AG04450 (cell line): ENCODE results near the gene ERP27. TPM values are rescaled to one million over a fixed set of nuclear protein-coding genes. Genes with fewer than 3 reads are reported as not detected.

Experiments used
- CTCF ChIA-PET: fragments of 300-600, 350-600 bp; formaldehyde crosslinking; extraction: SDS; loops from one replicate; lab custom pipeline; 2022; ENCODE audit warnings: antibody characterized with exemption, inconsistent platforms; lab: Charles Lee
- POLR2A ChIA-PET: fragments of 350-600 bp; formaldehyde crosslinking; extraction: SDS; loops from one replicate; lab custom pipeline; 2021; ENCODE audit warnings: antibody characterized with exemption, inconsistent platforms; lab: Yijun Ruan, JAX
- DNase-seq: peaks from one replicate; pipeline ENCODE4 v3.0.0-alpha.2; 2011; ENCODE audit warnings: low read depth, low spot score
- H3K27ac ChIP-seq: one replicate; pipeline ENCODE4 v1.5.1; 2012; ENCODE audit warnings: low read depth, low read length, control low read depth
- H3K27me3 ChIP-seq: one replicate; pipeline ENCODE4 v1.6.0; 2012; ENCODE audit warnings: low read length; ENCODE audit not compliant: control insufficient read depth, insufficient read depth
- H3K4me3 ChIP-seq: 2 replicates; pipeline ENCODE4 v1.5.1; 2011; ENCODE audit warnings: mild to moderate bottlenecking, low read depth, low read length, control low read depth
- H3K9me3 ChIP-seq: 2 replicates; pipeline ENCODE4 v1.5.1; 2012; ENCODE audit warnings: low read length; ENCODE audit not compliant: control insufficient read depth, insufficient read depth
- CTCF ChIP-seq: IDR thresholded peaks from 2 replicates; pipeline ENCODE4 v1.5.1; 2011; ENCODE audit warnings: low read depth, low read length, control low read depth, inconsistent platforms
- polyA minus RNA-seq: library from RNA; depleted of rRNA, polyadenylated mRNA; stranded (reverse); fragments of >200 nt; gene quantifications from 2 replicates; pipeline ENCODE4 v1.2.3, GENCODE V29; 2011; rRNA and poly(A)+ RNA removed
- polyA plus RNA-seq: library from polyadenylated mRNA; depleted of rRNA; stranded (reverse); fragments of >200 nt; gene quantifications from 2 replicates; pipeline ENCODE4 v1.2.3, GENCODE V29; 2011; rRNA removed

Gene ERP27
- polyA plus RNA-seq (not detected in 2 replicates), polyA minus RNA-seq (not detected in 2 replicates)

DNA sequence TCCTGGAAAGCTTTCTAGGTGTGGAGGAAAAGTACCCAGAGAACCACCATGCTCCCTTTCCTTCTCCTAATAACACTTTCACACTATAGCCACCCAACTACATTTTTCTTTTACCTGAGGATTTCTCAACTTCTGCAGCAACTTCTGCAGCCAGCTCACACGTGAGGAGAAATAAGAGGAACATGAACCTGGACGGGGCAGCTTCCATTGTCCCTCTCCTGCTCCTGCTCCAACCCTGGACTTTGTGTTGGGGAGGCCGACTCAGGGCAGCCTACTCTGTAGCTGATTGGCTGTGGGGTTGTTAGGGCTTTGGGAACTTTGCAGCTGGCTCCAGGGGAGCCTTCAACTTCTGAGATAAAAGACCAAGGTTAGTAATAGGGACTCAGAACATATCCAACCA is at the start of gene ERP27:
Gene ERP27 (minus strand): TSS at position 237 of the 400 bp plus-strand sequence. CDS start 29 bp downstream, at position 208.
- no peak for TF ChIP-seq CTCF
- ChIA-PET POLR2A (no interaction called here), CTCF (no interaction called here)
- no peak within 1 kb of the TSS for H3K4me3 ChIP-seq
- no peaks in the 10 kb centered on the region for H3K9me3 ChIP-seq
- H3K27ac ChIP-seq: no peak within 1 kb of the TSS
- no peaks in the 10 kb centered on the region for H3K27me3 ChIP-seq
- DNase-seq: no peak

- H3K9me3 ChIP-seq: no peaks in the 10 kb centered on the region
- DNase-seq: no peak
- ChIA-PET POLR2A (no interaction called here), CTCF (no interaction called here)
- H3K27me3 ChIP-seq: no peaks in the 10 kb centered on the region
- no peak for TF ChIP-seq CTCF
- H3K27ac ChIP-seq: no peak overlapping the region
- no peak overlapping the region for H3K4me3 ChIP-seq
Measured at GRCh38 chr12:14988035-14988434, 49.7 kb upstream of the ERP27 start.

GRCh38 chr12:14986449-14986848 is 48.1 kb upstream of the ERP27 start:
- TF ChIP-seq CTCF: no peak
- no peak overlapping the region for H3K4me3 ChIP-seq
- ChIA-PET CTCF (no interaction called here), POLR2A (interaction anchor here (0.7 kb wide), 1 partner anchor 16 kb away, joined by 13 read pairs; no protein-coding TSS in a partner anchor)
- no peaks in the 10 kb centered on the region for H3K27me3 ChIP-seq
- DNase-seq: no peak
- H3K27ac ChIP-seq: no peak overlapping the region
- no peaks in the 10 kb centered on the region for H3K9me3 ChIP-seq

GRCh38 chr12:14984766-14985285 is 46.5 kb upstream of the ERP27 start:
- Histone ChIP-seq H3K4me3 (no peak overlapping the region), H3K27me3 (no peaks in the 10 kb centered on the region), H3K27ac (no peak overlapping the region), H3K9me3 (no peaks in the 10 kb centered on the region)
- no peak for DNase-seq
- ChIA-PET CTCF (no interaction called here), POLR2A (no interaction called here)
- no peak for TF ChIP-seq CTCF

- ChIA-PET CTCF (interaction anchor here (0.6 to 0.7 kb wide), 2 partner anchors 138 to 825 kb away, joined by 3 to 4 read pairs; no protein-coding TSS in a partner anchor), POLR2A (no interaction called here)
- no peak for DNase-seq
Measured at GRCh38 chr12:14984036-14984435, 45.7 kb upstream of the ERP27 start.

More at GRCh38 chr12:14984036-14984435, 45.7 kb upstream of the ERP27 start:
- no peaks in the 10 kb centered on the region for H3K27me3 ChIP-seq
- H3K9me3 ChIP-seq: no peaks in the 10 kb centered on the region
- TF ChIP-seq CTCF: no peak
- H3K4me3 ChIP-seq: no peak overlapping the region
- H3K27ac ChIP-seq: no peak overlapping the region
